Measurements from ENCODE around the gene MAGEA12. TPM values are rescaled to one million over a fixed set of nuclear protein-coding genes. Genes with fewer than 3 reads are reported as not detected.
"Not testable (repeated sequence)": the region's sequence is repeated elsewhere in the genome, so short reads cannot be mapped to it uniquely, and the experiment has no call there.

Gene MAGEA12
- total and polyA plus RNA-seq, 10 of the 15 experiments (the other 5 are each of a cell fraction or from before 2014, with no cell fraction given), result 1.3 TPM; not detected in 9

- TF ChIP-seq, protein P1, sequence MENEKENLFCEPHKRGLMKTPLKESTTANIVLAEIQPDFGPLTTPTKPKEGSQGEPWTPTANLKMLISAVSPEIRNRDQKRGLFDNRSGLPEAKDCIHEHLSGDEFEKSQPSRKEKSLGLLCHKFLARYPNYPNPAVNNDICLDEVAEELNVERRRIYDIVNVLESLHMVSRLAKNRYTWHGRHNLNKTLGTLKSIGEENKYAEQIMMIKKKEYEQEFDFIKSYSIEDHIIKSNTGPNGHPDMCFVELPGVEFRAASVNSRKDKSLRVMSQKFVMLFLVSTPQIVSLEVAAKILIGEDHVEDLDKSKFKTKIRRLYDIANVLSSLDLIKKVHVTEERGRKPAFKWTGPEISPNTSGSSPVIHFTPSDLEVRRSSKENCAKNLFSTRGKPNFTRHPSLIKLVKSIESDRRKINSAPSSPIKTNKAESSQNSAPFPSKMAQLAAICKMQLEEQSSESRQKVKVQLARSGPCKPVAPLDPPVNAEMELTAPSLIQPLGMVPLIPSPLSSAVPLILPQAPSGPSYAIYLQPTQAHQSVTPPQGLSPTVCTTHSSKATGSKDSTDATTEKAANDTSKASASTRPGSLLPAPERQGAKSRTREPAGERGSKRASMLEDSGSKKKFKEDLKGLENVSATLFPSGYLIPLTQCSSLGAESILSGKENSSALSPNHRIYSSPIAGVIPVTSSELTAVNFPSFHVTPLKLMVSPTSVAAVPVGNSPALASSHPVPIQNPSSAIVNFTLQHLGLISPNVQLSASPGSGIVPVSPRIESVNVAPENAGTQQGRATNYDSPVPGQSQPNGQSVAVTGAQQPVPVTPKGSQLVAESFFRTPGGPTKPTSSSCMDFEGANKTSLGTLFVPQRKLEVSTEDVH (IDR thresholded peaks at IDR 0.05; ENCODE audit: low read depth, partially characterized antibody), result no peak
- no peak for TF ChIP-seq BHLHE40 (IDR thresholded peaks at IDR 0.05; ENCODE audit: borderline replicate concordance in 1 of 2, low read depth in 2 of 2, low read length in 1 of 2)
Measured at GRCh38 chrX:152738560-152738959, 5.0 kb downstream of the MAGEA12 start (continued).

DNA sequence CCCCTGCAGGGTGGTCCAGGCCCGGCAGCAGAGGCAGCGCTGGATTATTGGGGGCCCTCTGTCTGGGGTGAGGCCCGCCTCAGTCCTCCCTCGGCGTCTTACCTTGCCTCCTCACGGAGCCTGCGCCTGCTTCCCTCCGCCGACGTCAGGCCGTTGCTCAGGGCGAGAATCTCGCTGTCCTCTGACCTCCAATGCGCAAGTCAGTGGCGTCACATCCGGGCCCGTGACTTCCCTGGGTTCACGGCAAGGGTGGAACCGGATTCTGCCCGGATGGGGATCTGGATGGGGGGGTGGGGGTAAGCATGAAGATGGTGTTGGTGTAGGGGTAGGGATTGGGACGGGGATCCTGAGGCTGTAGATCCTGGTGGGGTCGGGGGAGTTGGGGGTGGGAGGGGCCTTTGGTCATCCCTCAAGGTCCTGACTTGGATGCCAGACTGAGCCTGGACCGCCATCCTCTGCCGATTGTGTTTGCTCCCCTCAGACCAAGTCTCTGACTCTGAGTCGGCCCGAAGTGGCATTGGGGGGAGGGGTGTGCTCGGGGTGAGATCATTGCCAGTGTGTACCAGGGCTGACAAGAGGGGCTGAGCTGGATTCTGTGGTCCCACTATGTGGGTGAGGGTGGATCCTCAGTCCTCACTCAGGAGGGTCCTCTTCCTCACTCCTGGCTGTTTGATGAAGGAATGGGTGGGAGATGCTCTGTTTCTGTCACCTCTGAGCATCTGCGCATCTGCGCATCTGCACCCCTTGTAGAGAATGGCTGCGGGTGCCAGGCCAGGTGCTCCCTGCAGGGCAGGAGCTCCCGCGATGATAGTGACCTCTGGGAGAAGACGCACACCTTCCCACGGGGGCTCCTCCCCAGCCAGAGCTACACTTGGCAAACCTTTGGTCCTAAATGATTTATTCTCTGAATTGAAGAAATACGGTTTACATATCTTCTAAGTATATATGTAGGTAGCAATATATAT lies 20.4 kb downstream of the MAGEA12 start, which contains the start of gene MAGEA2:
MAGEA2 (minus strand) TSS at position 157 of the 965 bp plus-strand sequence. CDS start 2,479 bp downstream, outside the sequence.
- H2AFZ ChIP-seq (ENCODE audit: control insufficient read depth, low read depth, low read length); H3K27me3 ChIP-seq (replicated peaks in 1 of 2; ENCODE audit: control insufficient read depth in 2 of 2, insufficient read depth in 2 of 2, low read length in 1 of 2); H3K79me2 ChIP-seq (ENCODE audit: control insufficient read depth, insufficient read depth, low read length); BruUV-seq (replicated peaks); FAIRE-seq; H3K4me3 ChIP-seq; RAD21 ChIA-PET (ENCODE audit: unreplicated experiment); DNase-seq (ENCODE audit: low read depth, low spot score); H3K36me3 ChIP-seq (ENCODE audit: control insufficient read depth in 2 of 2, insufficient read depth in 2 of 2, low read length in 1 of 2); H3K9ac ChIP-seq (ENCODE audit: control insufficient read depth, insufficient read depth, low read length); H3K4me2 ChIP-seq (ENCODE audit: control insufficient read depth, insufficient read depth); ATAC-seq; POLR2A ChIA-PET; CTCF ChIA-PET; H4K20me1 ChIP-seq (ENCODE audit: control insufficient read depth, insufficient read depth); H3K4me1 ChIP-seq (ENCODE audit: control insufficient read depth, insufficient read depth, low read length); intact Hi-C loops (cut with micrococcal nuclease; ENCODE audit: unreplicated experiment); H3K9me3 ChIP-seq (replicated peaks; ENCODE audit: control insufficient read depth, insufficient read depth, low read length); SMC1A ChIA-PET (ENCODE audit: uncharacterized antibody, unreplicated experiment); H3K27ac ChIP-seq (ENCODE audit: control insufficient read depth, insufficient read depth): not testable (repeated sequence)
- in situ Hi-C loops (cut with MboI), result loop anchor here (25.0 kb wide), 1 partner anchor 92 kb away; no protein-coding TSS in a partner anchor
- WGBS (ENCODE audit: insufficient coverage, insufficient replicate concordance, low lambda C conversion rate, missing lambda C conversion rate), result no CpG with 5 or more reads among the region's 35 CpGs

DNA sequence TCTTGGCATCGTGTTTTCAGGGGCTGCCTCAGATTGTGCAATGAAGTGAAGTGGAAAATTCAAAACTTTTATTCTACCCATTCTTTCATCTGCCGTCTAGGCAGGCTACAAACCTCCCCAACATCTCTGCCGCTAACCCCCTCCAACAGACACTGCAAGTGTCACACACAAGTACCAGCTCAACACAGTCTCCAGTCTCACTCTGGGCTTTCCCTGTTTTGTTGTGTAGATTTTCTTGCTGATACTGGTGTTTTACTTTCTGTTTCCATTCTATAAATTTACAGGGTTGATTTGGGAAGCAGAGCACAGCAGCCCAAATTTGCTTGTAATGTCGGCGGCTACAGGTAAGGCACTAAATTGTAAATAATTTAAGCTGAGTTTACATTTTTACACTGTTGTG lies 21.3 kb downstream of the MAGEA12 start:
- H3K4me3 ChIP-seq; POLR2A ChIA-PET; H3K4me2 ChIP-seq (ENCODE audit: control insufficient read depth, insufficient read depth); H3K9ac ChIP-seq (ENCODE audit: control insufficient read depth, insufficient read depth, low read length); intact Hi-C loops (cut with micrococcal nuclease; ENCODE audit: unreplicated experiment); H4K20me1 ChIP-seq (ENCODE audit: control insufficient read depth, insufficient read depth); H3K79me2 ChIP-seq (ENCODE audit: control insufficient read depth, insufficient read depth, low read length); DNase-seq (ENCODE audit: low read depth, low spot score); CTCF ChIA-PET; FAIRE-seq; SMC1A ChIA-PET (ENCODE audit: uncharacterized antibody, unreplicated experiment); BruUV-seq (replicated peaks); H3K4me1 ChIP-seq (ENCODE audit: control insufficient read depth, insufficient read depth, low read length); H3K36me3 ChIP-seq (ENCODE audit: control insufficient read depth in 2 of 2, insufficient read depth in 2 of 2, low read length in 1 of 2); H3K9me3 ChIP-seq (replicated peaks; ENCODE audit: control insufficient read depth, insufficient read depth, low read length); H3K27ac ChIP-seq (ENCODE audit: control insufficient read depth, insufficient read depth); RAD21 ChIA-PET (ENCODE audit: unreplicated experiment); H2AFZ ChIP-seq (ENCODE audit: control insufficient read depth, low read depth, low read length); H3K27me3 ChIP-seq (replicated peaks in 1 of 2; ENCODE audit: control insufficient read depth in 2 of 2, insufficient read depth in 2 of 2, low read length in 1 of 2): not testable (repeated sequence)
- in situ Hi-C loops (cut with MboI), result loop anchor here (25.0 kb wide), 1 partner anchor 93 kb away; no protein-coding TSS in a partner anchor
- WGBS (ENCODE audit: insufficient coverage, insufficient replicate concordance, low lambda C conversion rate, missing lambda C conversion rate), result no CpG with 5 or more reads among the region's 5 CpGs
- ATAC-seq, result peak; percentile 52

GRCh38 chrX:152758918-152759317 lies 25.4 kb downstream of the MAGEA12 start, which contains the start of gene CSAG3:
TSS of gene CSAG3 (plus strand) at chrX:152759218.
- H3K27me3 ChIP-seq (replicated peaks in 1 of 2; ENCODE audit: control insufficient read depth in 2 of 2, insufficient read depth in 2 of 2, low read length in 1 of 2); H3K4me1 ChIP-seq (ENCODE audit: control insufficient read depth, insufficient read depth, low read length); CTCF ChIA-PET; H3K9me3 ChIP-seq (replicated peaks; ENCODE audit: control insufficient read depth, insufficient read depth, low read length); H3K4me3 ChIP-seq; intact Hi-C loops (cut with micrococcal nuclease; ENCODE audit: unreplicated experiment); H2AFZ ChIP-seq (ENCODE audit: control insufficient read depth, low read depth, low read length); BruUV-seq (replicated peaks); H3K4me2 ChIP-seq (ENCODE audit: control insufficient read depth, insufficient read depth); H4K20me1 ChIP-seq (ENCODE audit: control insufficient read depth, insufficient read depth); RAD21 ChIA-PET (ENCODE audit: unreplicated experiment); H3K27ac ChIP-seq (ENCODE audit: control insufficient read depth, insufficient read depth); POLR2A ChIA-PET; FAIRE-seq; H3K9ac ChIP-seq (ENCODE audit: control insufficient read depth, insufficient read depth, low read length); H3K36me3 ChIP-seq (ENCODE audit: control insufficient read depth in 2 of 2, insufficient read depth in 2 of 2, low read length in 1 of 2); H3K79me2 ChIP-seq (ENCODE audit: control insufficient read depth, insufficient read depth, low read length); SMC1A ChIA-PET (ENCODE audit: uncharacterized antibody, unreplicated experiment); ATAC-seq; DNase-seq (ENCODE audit: low read depth, low spot score): not testable (repeated sequence)
- WGBS (ENCODE audit: insufficient coverage, insufficient replicate concordance, low lambda C conversion rate, missing lambda C conversion rate), result no CpG with 5 or more reads among the region's 2 CpGs
- in situ Hi-C loops (cut with MboI), result loop anchor here (25.0 kb wide), 1 partner anchor 97 kb away; no protein-coding TSS in a partner anchor
